Activated CD4-positive, alpha-beta memory T cell treated with anti-CD3 and anti-CD28 coated beads for 36 hours (primary cell): Measurements from ENCODE around the gene ROR2. TPM values are rescaled to one million over a fixed set of nuclear protein-coding genes. Genes with fewer than 3 reads are reported as not detected.
A peak's percentile ranks its signal among the peaks of the same experiment; 100 is the strongest.
"Not testable (repeated sequence)": the region's sequence is repeated elsewhere in the genome, so short reads cannot be mapped to it uniquely, and the experiment has no call there.

Source experiments
- CTCF ChIA-PET: fragments of 350-600 bp; sonication (Branson Sonifier 250); formaldehyde crosslinking; loops from one replicate; lab custom pipeline; 2021; ENCODE audit warnings: antibody characterized with exemption, inconsistent platforms; lab: Charles Lee
- POLR2A ChIA-PET: fragments of 350-600 bp; sonication (Branson Sonifier 250); formaldehyde crosslinking; loops from one replicate; lab custom pipeline; 2021; ENCODE audit warnings: antibody characterized with exemption; lab: Charles Lee
- DNase-seq: peaks from one replicate; pipeline ENCODE4 v3.0.0-alpha.2; 2020
- H3K27ac Mint-ChIP-seq: one replicate; pipeline ENCODE4 v1.8.0; 2021; ENCODE audit warnings: mixed read lengths
- H3K27me3 Mint-ChIP-seq: one replicate; pipeline ENCODE4 v1.8.0; 2021; ENCODE audit warnings: mixed read lengths
- H3K36me3 Mint-ChIP-seq: one replicate; pipeline ENCODE4 v1.8.0; 2021; ENCODE audit warnings: mixed read lengths
- H3K4me1 Mint-ChIP-seq: one replicate; pipeline ENCODE4 v1.8.0; 2021; ENCODE audit warnings: low read depth, mixed read lengths
- H3K4me3 Mint-ChIP-seq: one replicate; pipeline ENCODE4 v1.8.0; 2021; ENCODE audit warnings: mild to moderate bottlenecking, mixed read lengths
- H3K9me3 Mint-ChIP-seq: one replicate; pipeline ENCODE4 v1.8.0; 2021; ENCODE audit warnings: mixed read lengths
- intact Hi-C: fragments of 100-400 bp; cut with micrococcal nuclease; formaldehyde crosslinking; loops from one replicate; pipeline ENCODE4 v1.15.1; 2023
- total RNA-seq, 2 experiments: library from RNA; stranded (reverse); gene quantifications; one replicate each; pipeline ENCODE4 v1.2.3, GENCODE V29; 2021

Gene ROR2
- under 1 TPM; 0.05 to 0.31 TPM for total RNA-seq

GRCh38 chr9:91949946-91950664, at the start of gene ROR2:
Gene ROR2 (minus strand): TSS chr9:91950228.
- H3K4me1 Mint-ChIP-seq = peaks cover 4% of the 10 kb centered on the region
- ChIA-PET POLR2A (no interaction called here), CTCF (interaction anchor here (0.6 to 3.3 kb wide), 27 partner anchors 9 to 1641 kb away, joined by 3 to 25 read pairs (median 3); no protein-coding TSS in a partner anchor)
- intact Hi-C loops = loop anchor here (5.0 kb wide), 1 partner anchor 173 kb away; no protein-coding TSS in a partner anchor
- H3K36me3 Mint-ChIP-seq = no peaks in the 10 kb centered on the region
- peaks cover 64% of the 10 kb centered on the region for H3K27me3 Mint-ChIP-seq
- H3K9me3 Mint-ChIP-seq = no peaks in the 10 kb centered on the region
- peak within 1 kb of the TSS; percentile 25 for H3K4me3 Mint-ChIP-seq
- peak; percentile 59 for DNase-seq
- no peak within 1 kb of the TSS for H3K27ac Mint-ChIP-seq

GRCh38 chr9:91995000-91995655, 45.1 kb upstream of the ROR2 start:
- H3K4me3 Mint-ChIP-seq = no peak overlapping the region
- intact Hi-C loops = no loop called here
- no peak for DNase-seq
- no peaks in the 10 kb centered on the region for H3K4me1 Mint-ChIP-seq
- ChIA-PET POLR2A (no interaction called here), CTCF (no interaction called here)
- H3K36me3 Mint-ChIP-seq = no peaks in the 10 kb centered on the region
- H3K27ac Mint-ChIP-seq = no peak overlapping the region
- peaks cover 14% of the 10 kb centered on the region for H3K27me3 Mint-ChIP-seq
- H3K9me3 Mint-ChIP-seq = no peaks in the 10 kb centered on the region

GRCh38 chr9:91994422-91994821, 44.4 kb upstream of the ROR2 start:
- intact Hi-C loops = no loop called here
- no peak for DNase-seq
- ChIA-PET CTCF (interaction anchor here (0.6 kb wide), 1 partner anchor 600 kb away, joined by 3 read pairs; no protein-coding TSS in a partner anchor), POLR2A (no interaction called here)
- peaks cover 14% of the 10 kb centered on the region for H3K27me3 Mint-ChIP-seq
- H3K9me3 Mint-ChIP-seq = no peaks in the 10 kb centered on the region
- no peak overlapping the region for H3K27ac Mint-ChIP-seq
- no peak overlapping the region for H3K4me3 Mint-ChIP-seq
- H3K36me3 Mint-ChIP-seq = no peaks in the 10 kb centered on the region
- no peaks in the 10 kb centered on the region for H3K4me1 Mint-ChIP-seq

DNA sequence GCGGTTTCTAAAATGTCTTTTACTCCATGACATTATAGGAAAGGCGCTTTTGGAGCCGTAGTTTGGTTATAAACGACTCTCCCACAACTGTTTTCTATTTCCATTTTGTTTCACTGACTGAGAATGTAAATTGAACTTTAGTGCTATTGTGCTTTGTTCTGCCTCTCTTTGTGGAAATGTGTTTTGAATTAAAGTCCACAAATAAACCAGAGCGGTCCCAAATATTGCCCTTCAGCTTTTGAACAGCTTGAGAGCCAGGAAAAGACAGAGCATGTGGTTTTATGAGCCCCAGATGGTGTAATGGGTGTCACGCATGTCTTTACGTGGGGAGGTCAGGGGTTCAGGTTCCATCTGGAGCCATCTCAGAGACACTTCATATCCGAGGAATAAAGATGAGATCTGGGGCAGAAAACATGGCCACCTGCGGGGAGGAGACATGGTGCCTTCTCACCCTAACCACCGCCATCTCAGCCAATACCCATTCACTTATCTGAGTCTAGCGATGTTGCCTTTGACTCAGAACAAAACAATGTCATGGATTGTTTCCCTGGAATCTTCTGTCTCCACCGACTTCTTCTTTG, 42.5 kb upstream of the ROR2 start:
- intact Hi-C loops = no loop called here
- Mint-ChIP-seq H3K27me3 (peaks cover 15% of the 10 kb centered on the region), H3K36me3 (no peaks in the 10 kb centered on the region), H3K9me3 (no peaks in the 10 kb centered on the region), H3K4me3 (no peak overlapping the region), H3K27ac (no peak overlapping the region), H3K4me1 (no peaks in the 10 kb centered on the region)
- POLR2A ChIA-PET = no interaction called here
- no peak for DNase-seq
- CTCF ChIA-PET = no interaction called here

- Mint-ChIP-seq H3K27ac (no peak overlapping the region), H3K9me3 (no peaks in the 10 kb centered on the region), H3K4me3 (no peak overlapping the region), H3K27me3 (peaks cover 15% of the 10 kb centered on the region), H3K36me3 (no peaks in the 10 kb centered on the region), H3K4me1 (no peaks in the 10 kb centered on the region)
- ChIA-PET CTCF (interaction anchor here (0.6 kb wide), 1 partner anchor 745 kb away, joined by 3 read pairs; no protein-coding TSS in a partner anchor), POLR2A (no interaction called here)
- intact Hi-C loops = no loop called here
- DNase-seq = no peak
These were observed 41.8 kb upstream of the ROR2 start for GRCh38 chr9:91991721-91992341.

- Mint-ChIP-seq H3K9me3 (peaks cover 5% of the 10 kb centered on the region), H3K27me3 (peaks cover 3% of the 10 kb centered on the region), H3K36me3 (no peaks in the 10 kb centered on the region), H3K4me1 (no peaks in the 10 kb centered on the region), H3K27ac (no peak overlapping the region), H3K4me3 (no peak overlapping the region)
- POLR2A ChIA-PET = no interaction called here
- intact Hi-C loops = no loop called here
- CTCF ChIA-PET = no interaction called here
- no peak for DNase-seq
These were observed 36.2 kb upstream of the ROR2 start for GRCh38 chr9:91986248-91986647.

GRCh38 chr9:91985692-91986091, 35.7 kb upstream of the ROR2 start:
- no peak for DNase-seq
- Mint-ChIP-seq H3K4me3 (no peak overlapping the region), H3K36me3 (no peaks in the 10 kb centered on the region), H3K9me3 (peaks cover 10% of the 10 kb centered on the region), H3K27ac (no peak overlapping the region), H3K27me3 (peaks cover 3% of the 10 kb centered on the region), H3K4me1 (no peaks in the 10 kb centered on the region)
- POLR2A ChIA-PET = no interaction called here
- CTCF ChIA-PET = no interaction called here
- intact Hi-C loops = no loop called here

- no peaks in the 10 kb centered on the region for H3K4me1 Mint-ChIP-seq
- ChIA-PET CTCF (interaction anchor here (1.0 to 1.4 kb wide), 3 partner anchors 24 to 220 kb away, joined by 3 to 4 read pairs (median 4); no protein-coding TSS in a partner anchor), POLR2A (no interaction called here)
- peak; percentile 12 for DNase-seq
- no peaks in the 10 kb centered on the region for H3K36me3 Mint-ChIP-seq
- intact Hi-C loops = no loop called here
- no peak overlapping the region for H3K4me3 Mint-ChIP-seq
- H3K27me3 Mint-ChIP-seq = peaks cover 4% of the 10 kb centered on the region
- no peak overlapping the region for H3K27ac Mint-ChIP-seq
- H3K9me3 Mint-ChIP-seq = peaks cover 10% of the 10 kb centered on the region
These were observed 28.8 kb upstream of the ROR2 start for GRCh38 chr9:91978740-91979414.

DNA sequence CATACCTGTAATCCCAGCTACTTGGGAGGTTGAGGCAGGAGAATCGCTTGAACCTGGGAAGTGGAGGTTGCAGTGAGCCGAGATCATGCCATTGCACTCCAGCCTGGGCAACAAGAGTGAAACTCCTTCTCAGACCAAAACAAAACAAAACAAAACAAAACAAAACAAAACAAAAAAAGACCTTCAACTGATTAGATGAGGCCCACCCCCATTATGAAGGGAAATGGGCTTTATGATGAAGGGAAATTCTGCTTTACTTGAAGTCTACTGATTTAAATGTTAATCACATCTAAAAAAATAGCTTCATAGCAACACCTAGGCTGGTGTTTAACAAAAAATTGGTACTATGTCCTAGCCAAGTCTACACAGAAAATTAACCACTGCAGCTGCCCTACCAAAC, 25.2 kb upstream of the ROR2 start:
- POLR2A ChIA-PET, H3K4me1 Mint-ChIP-seq, H3K9me3 Mint-ChIP-seq, intact Hi-C loops, DNase-seq, H3K36me3 Mint-ChIP-seq, CTCF ChIA-PET, H3K27ac Mint-ChIP-seq, H3K4me3 Mint-ChIP-seq: not testable (repeated sequence)
- peaks cover 12% of the 10 kb centered on the region for H3K27me3 Mint-ChIP-seq

DNA sequence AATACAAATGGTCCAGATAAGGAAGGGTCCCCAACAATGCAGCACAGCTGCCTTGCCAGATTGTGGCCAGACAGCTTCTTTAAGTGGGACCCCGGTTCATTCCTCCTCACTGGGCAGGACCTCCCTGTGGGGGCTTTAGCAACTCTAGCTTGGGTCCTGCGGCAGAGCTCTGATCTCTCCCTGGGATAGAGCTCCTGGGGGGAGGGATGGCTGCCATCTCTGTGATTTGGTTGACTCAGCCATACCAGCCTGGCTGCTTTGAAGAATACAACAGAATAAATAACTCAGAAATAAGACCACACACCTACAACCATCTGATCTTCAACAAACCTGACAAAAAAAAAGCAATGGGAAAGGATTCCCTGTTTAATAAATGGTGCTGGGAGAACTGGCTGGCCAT, 22.7 kb upstream of the ROR2 start:
- Mint-ChIP-seq H3K36me3 (no peaks in the 10 kb centered on the region), H3K27ac (no peak overlapping the region)
- POLR2A ChIA-PET = no interaction called here

GRCh38 chr9:91972076-91972626, 22.1 kb upstream of the ROR2 start:
- Mint-ChIP-seq H3K27ac (no peak overlapping the region), H3K36me3 (no peaks in the 10 kb centered on the region), H3K27me3 (peaks cover 18% of the 10 kb centered on the region), H3K4me1 (no peaks in the 10 kb centered on the region), H3K4me3 (no peak overlapping the region), H3K9me3 (no peaks in the 10 kb centered on the region)
- ChIA-PET CTCF (no interaction called here), POLR2A (no interaction called here)
- intact Hi-C loops = no loop called here
- DNase-seq = no peak

More for the DNA sequence above, 22.7 kb upstream of the ROR2 start:
- Mint-ChIP-seq H3K27me3 (peaks cover 16% of the 10 kb centered on the region), H3K9me3 (no peaks in the 10 kb centered on the region), H3K4me1 (no peaks in the 10 kb centered on the region), H3K4me3 (no peak overlapping the region)
- no peak for DNase-seq
- CTCF ChIA-PET = no interaction called here
- intact Hi-C loops = no loop called here
